Inferior parietal cortex (tissue), 1 donor: Measurements from ENCODE around the gene SEC24C.
"Not testable (repeated sequence)": the region's sequence is repeated elsewhere in the genome, so short reads cannot be mapped to it uniquely, and the experiment has no call there.

Source experiments
- DNase-seq: peaks from one replicate; pipeline ENCODE4 v3.0.0-alpha.2; 2016; ENCODE audit errors: extremely low spot score

The SEC24C gene

DNA sequence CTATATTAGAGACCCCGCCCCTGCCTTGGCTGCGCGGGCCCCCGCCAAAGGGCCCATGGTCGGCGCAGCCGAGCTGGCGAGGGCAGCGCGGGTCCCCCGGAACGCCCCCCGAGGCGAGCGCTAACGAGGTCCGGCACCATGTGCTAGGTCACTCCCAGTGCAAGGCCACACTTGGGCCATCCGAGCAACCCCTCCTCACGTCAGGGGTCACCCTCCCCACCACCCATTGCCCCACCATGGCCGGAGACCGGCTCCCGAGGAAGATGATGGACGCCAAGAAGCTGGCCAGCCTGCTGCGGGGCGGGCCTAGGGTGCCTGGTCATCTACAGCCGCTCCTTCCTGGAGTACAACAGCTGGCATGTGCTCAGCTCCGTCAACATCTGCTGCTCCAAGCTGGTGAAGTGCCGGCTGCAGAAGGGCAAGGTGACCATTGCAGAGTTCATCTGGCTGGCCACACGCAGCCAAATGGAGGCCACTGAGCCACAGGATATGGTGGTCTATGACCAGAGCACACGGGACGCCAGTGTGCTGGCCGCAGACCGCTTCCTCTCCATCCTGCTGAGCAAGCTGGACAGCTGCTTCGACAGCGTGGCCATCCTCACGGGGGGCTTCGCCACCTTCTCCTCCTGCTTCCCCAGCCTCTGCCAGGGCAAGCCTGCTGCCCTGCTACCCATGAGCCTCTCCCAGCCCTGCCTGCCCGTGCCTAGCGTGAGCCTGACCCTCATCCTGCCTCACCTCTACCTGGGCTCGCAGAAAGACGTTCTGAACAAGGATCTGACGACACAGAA, 12.4 kb upstream of the SEC24C start:
- no peak for DNase-seq

DNA sequence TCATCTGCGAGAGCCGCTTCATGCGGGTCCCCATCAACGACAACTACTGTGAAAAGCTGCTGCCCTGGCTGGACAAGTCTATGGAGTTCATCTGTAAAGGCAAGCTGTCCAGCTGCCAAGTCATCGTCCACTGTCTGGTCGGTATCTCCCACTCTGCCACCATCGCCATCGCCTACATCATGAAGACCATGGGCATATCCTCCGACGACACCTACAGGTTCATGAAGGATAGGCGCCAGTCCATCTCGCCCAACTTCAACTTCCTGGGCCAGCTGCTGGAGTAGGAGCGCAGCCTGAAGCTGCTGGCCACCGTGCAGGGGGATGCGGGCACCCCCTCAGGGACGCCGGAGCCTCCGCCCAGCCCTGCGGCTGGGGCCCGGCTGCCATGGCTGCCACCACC, 11.7 kb upstream of the SEC24C start:
- DNase-seq: no peak

DNA sequence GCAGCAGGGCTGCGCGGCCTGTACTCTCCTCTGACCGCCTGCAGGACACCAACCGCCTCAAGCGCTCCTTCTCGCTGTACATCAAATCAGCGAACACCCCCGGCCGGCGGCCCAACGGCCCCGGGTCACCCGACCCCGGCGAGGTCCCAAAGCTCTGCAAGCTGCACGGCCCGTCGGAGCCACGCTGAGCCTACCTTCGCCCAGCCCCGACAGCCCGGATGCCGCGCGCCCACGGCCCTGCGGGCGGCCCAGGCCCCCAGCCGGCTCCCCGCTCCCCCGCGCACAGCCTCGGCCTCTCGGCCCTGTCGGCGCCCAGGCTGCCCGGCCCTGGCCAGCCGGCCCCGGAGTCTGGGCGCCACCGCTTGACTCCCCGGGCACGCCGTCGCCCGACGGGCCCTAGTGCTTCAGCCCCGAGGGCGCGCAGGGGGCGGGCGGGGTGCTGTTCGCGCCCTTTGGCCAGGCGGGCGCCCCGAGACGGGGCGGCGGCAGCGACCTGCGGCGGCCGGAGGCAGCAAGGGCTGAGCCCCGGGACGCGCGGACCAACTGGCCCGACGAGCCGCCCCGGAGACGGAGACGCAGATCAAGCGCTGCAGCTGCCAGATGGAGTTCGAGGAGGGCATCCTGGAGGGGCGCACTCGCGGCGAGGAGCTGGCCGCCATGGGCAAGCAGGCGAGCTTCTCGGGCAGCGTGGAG, 11.1 kb upstream of the SEC24C start:
- no peak for DNase-seq

- DNase-seq: no peak
Measured at GRCh38 chr10:73734028-73734720, 10.0 kb upstream of the SEC24C start.

DNA sequence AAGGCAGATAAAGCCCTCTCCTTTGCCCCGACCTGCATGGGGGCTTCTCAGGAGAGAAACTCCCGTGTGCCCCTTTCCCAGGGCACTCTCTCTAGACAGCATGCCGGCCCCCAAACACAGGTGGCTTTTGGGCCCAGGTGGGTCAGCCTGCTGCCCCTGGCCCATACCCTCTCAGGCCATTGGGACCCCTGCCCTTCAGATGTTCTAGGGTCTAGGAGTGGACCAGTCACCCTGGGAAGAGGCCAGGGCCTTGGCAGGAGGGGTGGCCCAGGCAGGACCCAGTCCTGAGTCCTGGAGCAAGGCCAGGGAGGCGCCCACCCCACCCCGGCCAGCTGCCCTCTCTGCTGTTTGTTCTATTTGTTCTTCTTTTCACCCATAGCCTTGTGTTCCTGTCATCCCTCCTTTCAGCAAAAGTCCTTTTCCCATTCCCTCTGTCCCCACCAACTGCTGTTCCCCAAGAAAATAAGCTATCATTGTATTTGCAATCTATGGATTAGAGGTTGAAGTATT, 9.3 kb upstream of the SEC24C start:
- DNase-seq: no peak

- not testable (repeated sequence) for DNase-seq
Measured at GRCh38 chr10:73740501-73741254, 3.5 kb upstream of the SEC24C start.

DNA sequence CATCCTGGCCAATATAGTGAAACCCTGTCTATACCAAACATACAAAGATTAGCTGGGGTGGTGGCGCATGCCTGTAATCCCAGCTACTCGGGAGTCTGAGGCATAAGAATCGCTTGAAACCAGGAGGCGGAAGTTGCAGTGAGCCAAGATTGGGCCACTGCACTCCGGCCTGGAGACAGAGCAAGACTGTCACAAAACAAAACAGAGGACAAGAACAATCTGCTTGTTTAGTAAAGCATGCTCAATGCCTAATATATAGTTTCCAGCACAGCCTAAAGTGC, 1.8 kb upstream of the SEC24C start:
- no peak for DNase-seq

DNA sequence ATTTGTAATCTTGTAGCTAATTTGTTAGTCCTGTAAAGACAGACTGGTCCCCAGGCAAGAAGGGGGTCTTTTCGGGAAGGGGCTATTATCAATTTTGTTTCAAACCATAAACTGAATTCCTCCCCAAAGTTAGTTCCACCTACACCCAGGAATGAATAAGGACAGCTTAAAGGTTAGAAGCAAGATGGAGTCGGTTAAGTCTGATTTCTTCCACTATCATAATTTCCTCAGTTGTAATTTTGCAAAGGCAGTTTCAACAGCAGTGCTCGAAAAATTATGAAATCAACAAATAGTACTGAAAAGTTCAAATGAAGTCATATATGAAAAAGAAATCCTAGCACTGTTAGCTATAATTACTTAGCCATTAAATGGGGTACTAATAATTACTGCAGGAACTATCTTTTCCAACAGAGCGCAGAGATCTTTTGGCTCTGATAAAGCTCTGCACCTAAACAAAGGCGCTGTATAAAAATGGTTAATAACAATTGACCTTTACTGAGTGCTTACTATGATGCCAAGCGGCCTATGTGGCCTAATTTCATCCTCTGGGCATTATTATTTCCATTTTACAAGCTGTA, 756 bp upstream of the SEC24C start:
- no peak for DNase-seq

DNA sequence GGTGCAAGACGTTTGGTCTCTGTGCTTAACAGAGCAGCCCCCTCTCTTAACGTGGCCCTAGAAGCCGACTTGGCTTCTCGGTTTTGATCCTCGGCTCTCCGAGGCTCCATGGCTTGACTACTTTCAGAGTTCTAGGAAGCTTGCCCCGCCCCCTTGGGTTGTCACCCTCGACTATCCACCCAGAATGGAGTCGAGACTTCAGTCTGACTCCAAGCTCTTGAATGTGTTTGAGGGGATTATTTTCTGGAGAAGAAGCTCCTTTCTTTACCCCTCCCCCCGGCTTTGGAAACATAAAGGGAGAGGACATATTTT, 448 bp downstream of the SEC24C start:
- DNase-seq: peak; percentile 35

GRCh38 chr10:73746721-73747120, 2.5 kb downstream of the SEC24C start:
- DNase-seq: no peak

- no peak for DNase-seq
Measured at GRCh38 chr10:73750819-73751218, 6.6 kb downstream of the SEC24C start.

- DNase-seq: no peak
Measured at GRCh38 chr10:73756183-73756582, 12.0 kb downstream of the SEC24C start.

GRCh38 chr10:73758704-73759511, 14.7 kb downstream of the SEC24C start:
- no peak for DNase-seq

GRCh38 chr10:73759512-73760115, 15.4 kb downstream of the SEC24C start:
- DNase-seq: no peak

DNA sequence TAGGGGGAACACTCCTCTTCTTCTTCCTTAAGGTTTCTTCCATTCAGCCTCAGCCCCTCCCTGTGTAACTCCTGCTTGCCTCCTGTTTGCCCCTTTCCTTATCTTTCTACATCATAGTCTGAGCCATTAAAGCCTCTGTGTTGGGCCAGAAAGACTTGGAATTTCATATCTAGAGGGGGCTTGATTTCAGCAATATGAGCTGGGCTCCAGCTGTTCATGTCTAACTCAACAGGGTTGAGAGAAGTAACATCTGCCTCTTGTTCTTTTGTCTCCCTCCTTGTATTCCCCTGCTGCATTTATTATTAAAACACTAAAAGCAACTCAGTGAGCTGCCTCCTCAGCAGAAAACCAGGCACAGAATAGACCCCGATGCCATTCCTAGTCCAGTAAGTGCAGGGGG, 17.6 kb downstream of the SEC24C start:
- DNase-seq: no peak

- DNase-seq: no peak
Measured at GRCh38 chr10:73762915-73763314, 18.7 kb downstream of the SEC24C start.

GRCh38 chr10:73763343-73763742, 19.2 kb downstream of the SEC24C start:
- no peak for DNase-seq

GRCh38 chr10:73765066-73765465, 20.9 kb downstream of the SEC24C start:
- no peak for DNase-seq

DNA sequence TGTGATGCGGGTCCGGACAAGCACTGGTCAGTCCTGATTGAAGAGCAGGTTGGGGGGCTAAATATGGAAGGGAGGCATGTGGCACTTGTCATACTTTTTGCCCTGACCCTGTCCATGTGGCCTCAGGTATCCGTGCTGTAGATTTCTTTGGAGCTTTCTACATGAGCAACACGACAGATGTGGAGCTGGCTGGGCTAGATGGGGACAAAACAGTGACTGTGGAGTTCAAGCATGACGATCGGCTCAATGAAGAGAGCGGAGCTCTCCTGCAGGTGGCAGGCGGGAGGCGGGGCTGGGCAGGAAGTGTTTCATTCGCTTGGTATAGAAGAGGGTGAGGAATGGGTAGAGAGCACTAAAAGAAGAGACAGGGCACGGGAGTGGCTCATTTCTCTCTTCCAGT, 24.7 kb downstream of the SEC24C start:
- DNase-seq: no peak

DNA sequence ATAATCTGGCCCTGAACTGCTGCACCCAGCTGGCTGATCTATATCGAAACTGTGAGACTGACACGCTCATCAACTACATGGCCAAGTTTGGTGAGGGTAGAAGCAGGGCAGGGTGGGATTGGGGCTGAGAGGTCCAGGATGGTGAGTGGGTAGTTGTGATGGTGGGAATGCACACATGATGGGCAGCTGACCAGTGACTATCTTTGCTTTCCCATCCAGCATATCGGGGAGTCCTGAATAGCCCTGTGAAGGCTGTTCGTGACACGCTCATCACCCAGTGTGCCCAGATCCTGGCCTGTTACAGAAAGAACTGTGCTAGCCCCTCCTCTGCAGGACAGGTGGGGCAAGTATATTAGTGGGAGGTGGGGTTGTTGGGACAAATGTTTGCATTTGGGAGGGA, 25.2 kb downstream of the SEC24C start:
- DNase-seq: no peak
